DMS153 treated with DMSO at 0.1 percent for 48 hours (cell line): ENCODE results near the gene UBE4B.

Experiments
- DNase-seq: peaks from one replicate; lab custom pipeline; 2025; ENCODE audit not compliant: unreplicated experiment; lab: John Stamatoyannopoulos, UW

Gene UBE4B

DNA sequence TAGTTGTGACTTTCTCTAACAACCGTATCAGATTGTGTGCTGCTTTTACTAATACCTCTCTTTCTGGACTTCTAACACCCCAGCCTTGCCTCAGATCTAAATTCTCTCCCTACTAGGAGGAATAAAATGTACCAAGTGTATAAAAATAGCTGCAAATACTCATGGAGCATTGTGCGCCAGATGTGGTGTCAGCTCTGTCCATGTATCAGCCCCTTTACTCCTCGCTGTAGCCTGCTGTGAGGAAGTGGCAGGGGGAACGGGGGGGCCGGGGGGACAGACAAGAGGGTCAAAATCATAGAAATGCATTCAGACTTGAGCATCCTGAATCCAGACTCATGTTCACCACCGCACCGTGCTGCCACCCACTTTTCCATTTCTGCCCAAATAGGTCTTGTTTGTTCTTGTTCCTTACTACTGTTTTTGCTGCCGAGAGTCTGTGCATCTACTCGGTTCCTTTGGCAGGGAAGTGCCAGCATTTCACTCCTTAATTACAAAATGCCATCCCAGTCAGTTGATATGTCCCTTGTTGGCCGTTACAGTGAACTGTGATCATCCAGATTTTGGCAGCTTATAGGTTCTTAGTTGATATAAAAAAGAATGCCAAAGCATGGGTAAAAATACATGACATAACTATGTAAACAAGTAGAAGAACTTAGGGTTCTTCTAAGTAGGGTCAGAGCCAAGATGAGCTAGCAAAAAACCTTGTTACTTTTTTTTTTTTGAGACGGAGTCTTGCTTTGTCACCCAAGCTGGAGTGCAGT is 76.4 kb downstream of the UBE4B start:
- no peak for DNase-seq

- DNase-seq, result no peak
These were observed 80.7 kb downstream of the UBE4B start for GRCh38 chr1:10113501-10113900.

- no peak for DNase-seq
These were observed 82.0 kb downstream of the UBE4B start for GRCh38 chr1:10114746-10115145.

DNA sequence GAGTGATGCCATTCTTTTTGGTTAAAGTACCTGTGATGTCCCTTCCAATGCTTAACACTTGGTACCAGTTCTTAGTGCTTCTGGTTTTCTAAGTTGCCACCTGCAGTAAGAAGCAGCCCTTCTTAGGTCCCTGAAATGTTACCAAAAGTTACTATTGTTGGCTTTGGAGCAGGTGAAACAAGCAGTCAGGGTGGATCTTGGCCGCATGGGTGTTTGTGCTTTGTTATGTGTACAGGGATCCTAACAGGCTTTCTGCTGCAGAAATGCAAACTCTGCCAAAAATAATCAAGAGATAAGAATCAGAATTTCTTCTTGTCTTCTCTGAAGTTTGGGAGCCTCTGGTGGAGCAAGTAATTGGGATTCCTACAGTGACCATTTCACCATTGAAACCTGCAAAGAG is 84.4 kb downstream of the UBE4B start:
- no peak for DNase-seq

GRCh38 chr1:10117865-10118264 is 85.1 kb downstream of the UBE4B start:
- no peak for DNase-seq

GRCh38 chr1:10121688-10122087 is 88.9 kb downstream of the UBE4B start:
- DNase-seq, result no peak

DNA sequence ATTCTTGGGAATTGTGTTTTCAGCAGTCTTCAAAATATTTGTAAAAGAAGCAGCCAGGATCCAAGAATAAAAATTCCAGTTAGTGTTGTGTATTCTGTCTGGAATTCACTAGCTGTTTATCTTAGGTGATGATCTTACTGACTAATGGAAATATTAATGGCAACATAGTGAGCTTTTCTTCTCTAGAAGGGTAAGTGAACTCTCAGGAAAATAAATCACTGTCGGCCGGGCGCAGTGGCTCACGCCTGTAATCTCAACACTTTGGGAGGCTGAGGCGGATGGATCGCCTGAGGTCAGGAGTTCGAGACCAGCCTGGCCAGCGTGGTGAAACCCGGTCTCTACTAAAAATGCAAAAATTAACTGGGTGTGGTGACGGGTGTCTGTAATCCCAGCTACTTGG is 90.2 kb downstream of the UBE4B start:
- no peak for DNase-seq

- DNase-seq, result no peak
These were observed 95.5 kb downstream of the UBE4B start for GRCh38 chr1:10128101-10128765.

- DNase-seq, result no peak
These were observed 99.6 kb downstream of the UBE4B start for GRCh38 chr1:10132316-10132715.

- DNase-seq, result no peak
These were observed 100.1 kb downstream of the UBE4B start for GRCh38 chr1:10132852-10133251.

DNA sequence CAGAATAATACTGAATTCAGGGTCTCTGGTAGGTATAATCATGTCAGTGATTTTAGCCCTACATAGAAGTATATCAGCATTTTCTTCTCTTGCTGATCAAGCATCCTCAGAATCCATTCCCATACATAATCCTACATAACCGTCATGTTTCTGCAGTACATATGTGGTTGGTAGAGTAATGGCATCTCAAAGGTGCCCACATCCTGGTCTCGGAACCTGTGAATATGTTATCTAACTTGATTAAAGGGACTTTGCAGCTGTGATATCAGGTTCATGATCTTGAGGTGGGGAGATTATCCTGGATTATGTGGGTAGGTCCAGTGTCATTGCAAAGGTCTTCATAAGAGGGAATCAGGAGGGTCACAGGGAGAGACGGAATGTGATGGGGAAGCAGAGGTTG is 108.2 kb downstream of the UBE4B start:
- DNase-seq, result no peak

- DNase-seq, result no peak
These were observed 111.3 kb downstream of the UBE4B start for GRCh38 chr1:10143961-10144485.

- DNase-seq, result no peak
These were observed 113.6 kb downstream of the UBE4B start for GRCh38 chr1:10146391-10146790.

DNA sequence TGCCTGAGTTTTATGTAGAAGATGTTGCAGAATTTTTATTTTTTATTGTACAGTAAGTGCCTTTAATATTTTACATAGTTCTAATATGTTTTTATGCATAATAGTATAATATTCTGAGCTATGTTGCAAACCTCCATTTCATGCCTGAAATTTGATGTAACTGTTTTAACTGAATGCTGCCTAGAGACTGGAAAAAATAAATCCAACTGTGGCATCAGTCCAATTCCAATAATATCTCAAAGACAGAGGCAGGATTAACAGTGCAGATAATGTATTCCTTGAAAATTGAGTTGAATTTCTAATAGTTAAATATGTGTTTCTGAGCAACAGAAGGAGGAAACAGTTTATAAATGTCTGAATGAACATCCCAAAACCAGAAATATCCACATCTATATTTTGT is 116.5 kb downstream of the UBE4B start:
- DNase-seq, result no peak

DNA sequence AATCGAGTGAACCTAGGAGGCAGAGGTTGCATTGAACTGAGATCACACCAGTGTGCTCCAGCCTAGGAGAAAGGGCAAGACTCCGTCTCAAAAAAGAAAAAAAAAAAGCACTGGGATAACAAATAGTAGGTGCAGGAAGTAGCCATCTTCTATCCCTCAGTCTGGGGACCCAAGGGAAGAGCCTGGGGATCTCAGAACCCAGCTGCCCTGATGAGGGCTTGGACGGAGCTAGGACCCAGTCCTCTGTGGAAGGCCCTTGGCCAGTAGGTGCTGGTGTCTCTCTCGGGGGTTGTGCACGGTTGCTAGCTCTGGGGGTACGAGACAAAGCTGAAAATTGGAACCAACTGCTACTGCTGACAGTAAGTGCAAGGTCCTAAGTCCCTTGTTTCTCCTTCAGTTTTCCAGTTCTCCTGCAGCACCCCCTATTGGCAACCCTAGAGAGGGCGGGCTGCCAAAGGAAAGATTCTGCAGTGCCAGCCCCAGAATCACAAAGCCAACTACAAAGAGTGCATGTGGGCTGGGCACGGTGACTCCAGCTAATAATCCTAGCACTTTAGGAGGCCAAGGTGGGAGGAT is 120.0 kb downstream of the UBE4B start:
- DNase-seq, result no peak

GRCh38 chr1:10155087-10155712 is 122.4 kb downstream of the UBE4B start:
- no peak for DNase-seq

GRCh38 chr1:10160173-10160572 is 127.4 kb downstream of the UBE4B start:
- no peak for DNase-seq

DNA sequence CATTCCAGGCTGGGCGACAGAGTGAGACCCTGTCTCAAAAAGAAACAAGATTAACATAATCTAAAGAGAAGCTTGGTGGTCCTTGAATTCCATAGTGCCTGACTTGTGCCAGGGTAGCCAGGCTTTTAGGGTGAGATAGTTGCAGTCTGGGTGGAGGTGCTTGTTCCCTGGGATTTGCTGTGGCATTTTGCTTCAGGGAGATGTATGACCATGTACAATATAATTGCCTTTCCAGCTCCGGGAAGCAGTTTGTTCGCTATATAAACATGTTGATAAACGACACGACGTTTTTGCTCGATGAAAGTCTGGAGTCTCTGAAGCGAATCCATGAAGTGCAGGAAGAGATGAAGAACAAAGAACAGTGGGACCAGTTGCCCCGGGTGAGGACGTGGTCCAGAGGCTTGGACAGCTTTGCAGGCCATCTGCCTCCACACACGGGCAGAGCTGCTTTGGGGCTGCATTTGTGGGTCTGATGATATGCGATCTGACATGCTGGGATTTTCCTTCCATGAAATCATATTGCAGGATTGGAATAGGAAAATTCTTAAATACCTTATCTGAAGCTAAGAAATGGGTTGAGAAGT is 128.2 kb downstream of the UBE4B start:
- no peak for DNase-seq

- DNase-seq, result no peak
These were observed 129.0 kb downstream of the UBE4B start for GRCh38 chr1:10161541-10162290.

- DNase-seq, result no peak
These were observed 136.3 kb downstream of the UBE4B start for GRCh38 chr1:10168912-10169514.
